Medulla oblongata (tissue), 1 donor: ENCODE measurements around the gene POLD3.
"Not testable (repeated sequence)": the region's sequence is repeated elsewhere in the genome, so short reads cannot be mapped to it uniquely, and the experiment has no call there.

ENCODE experiments used
- DNase-seq: peaks from one replicate; pipeline ENCODE4 v3.0.0-alpha.2; 2015; ENCODE audit errors: extremely low spot score

The POLD3 gene

DNA sequence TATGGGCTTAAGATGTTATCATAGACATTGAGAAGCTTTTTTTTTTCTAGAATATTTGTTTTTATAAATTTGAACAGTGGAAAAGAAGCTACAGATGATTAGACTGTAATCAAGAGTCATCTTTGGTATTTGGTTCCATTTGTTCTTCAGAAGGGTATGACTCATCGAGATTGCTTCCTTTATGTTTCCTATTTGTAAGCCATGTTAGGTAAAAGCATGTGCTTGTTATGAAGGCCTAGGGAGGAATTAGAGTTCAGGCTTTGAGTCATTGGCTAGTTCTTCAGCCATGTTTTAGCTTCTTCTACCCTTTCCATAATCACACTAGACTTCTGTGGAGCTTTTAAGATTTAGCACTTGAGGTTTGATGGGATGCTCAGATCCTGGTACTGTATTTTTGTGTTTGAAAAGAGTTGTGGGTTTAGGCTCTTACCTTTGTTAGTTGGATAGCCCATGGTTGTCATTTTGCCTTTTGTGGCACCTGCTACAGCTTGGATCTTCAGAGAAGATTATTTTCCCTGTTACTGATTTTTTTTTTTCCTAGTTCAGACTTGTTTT lies 44.3 kb downstream of the POLD3 start:
- DNase-seq = no peak

DNA sequence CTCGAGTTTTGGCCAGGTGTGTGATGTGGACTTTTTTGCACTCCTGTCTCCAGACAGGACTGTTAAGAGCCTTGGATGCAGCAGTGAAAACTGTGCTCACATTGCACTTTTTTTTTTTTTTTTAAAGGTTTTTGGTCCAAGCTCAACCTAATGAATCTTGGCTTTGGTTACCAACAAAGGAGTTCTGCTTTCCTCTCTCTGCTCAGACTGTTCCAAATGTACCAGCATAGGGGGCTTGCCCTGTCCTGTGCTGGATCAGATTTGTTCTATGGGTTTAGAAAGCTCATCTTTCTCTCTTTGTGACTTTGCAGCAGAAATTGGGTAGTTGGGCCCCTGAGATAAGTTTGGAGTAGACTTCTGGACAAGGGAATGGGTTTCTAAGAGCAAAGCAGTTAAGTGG lies 45.3 kb downstream of the POLD3 start:
- no peak for DNase-seq

DNA sequence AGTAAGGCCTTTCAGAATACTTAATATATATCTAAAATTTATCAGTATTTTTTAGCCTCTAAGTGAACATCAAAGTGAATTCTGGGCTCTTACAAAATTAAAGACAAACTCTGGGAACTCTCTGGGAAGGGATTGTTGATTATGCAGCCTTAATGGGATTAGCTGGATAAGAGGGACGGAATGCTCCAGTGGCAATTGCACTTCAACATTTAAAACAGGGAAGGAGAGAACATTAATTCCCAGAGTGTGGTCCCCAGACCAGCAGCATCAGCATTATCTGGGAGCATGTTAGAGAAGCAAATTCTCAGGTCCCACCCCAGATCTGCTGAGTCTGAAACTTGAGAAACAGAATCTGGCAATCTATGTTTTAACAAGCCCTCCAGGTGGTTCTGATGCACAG lies 46.5 kb downstream of the POLD3 start:
- DNase-seq = no peak

DNA sequence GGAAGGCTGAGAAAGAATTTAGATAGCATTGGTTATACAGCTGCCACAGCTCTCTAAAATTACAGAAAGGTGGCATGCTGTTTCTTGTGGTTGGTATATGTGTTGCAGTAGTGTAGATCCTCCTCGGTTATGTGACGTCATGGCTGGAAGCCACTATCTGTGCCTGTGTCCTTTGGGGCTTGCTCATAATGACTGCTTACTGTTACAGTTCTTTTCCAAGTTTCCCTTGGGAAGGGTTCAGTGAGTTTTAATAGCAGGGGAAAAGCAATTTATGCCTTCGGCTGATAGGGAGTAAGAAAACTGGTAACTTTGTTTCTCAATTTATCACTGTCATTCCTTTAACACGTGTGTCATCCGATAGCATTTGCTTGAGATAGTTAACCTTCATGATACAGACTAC lies 47.2 kb downstream of the POLD3 start:
- no peak for DNase-seq

DNA sequence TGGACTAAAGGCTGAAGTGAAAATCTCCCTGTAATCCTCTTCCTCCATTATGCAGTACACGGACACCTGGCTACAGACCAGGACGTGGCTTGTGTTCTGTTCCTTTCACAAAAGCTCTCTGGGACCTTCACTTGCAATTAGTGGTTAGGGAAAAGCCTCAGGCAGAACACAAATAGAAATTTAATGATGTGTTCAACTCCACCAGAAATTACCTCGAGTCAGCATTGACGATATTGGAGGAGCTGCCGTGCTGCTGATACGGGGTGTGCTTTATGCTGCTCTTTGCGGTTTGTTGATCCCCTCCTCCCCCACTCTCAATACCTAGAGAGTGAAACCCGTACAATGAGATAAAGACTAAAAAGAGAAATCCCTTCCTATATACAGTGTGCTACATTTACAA lies 48.9 kb downstream of the POLD3 start:
- DNase-seq = no peak

DNA sequence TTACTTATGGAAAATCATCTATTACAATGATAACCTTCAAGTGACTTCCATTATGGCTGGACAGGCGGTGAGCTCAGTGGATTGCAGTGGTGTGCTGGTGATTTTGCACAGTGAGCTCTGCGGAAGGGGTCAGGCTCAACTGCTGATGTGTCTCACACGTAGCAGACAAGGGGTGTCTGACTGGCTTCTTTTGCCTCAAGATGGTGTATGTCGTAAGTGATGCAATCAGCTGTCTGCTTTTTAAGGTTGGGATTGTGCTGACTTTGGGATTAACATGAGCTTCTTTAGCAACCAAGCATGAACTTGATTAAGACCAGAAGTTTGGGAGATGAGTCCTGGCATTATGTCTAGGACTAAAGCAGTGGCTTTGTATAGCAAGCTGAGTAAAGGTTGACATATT lies 49.5 kb downstream of the POLD3 start:
- DNase-seq = no peak

DNA sequence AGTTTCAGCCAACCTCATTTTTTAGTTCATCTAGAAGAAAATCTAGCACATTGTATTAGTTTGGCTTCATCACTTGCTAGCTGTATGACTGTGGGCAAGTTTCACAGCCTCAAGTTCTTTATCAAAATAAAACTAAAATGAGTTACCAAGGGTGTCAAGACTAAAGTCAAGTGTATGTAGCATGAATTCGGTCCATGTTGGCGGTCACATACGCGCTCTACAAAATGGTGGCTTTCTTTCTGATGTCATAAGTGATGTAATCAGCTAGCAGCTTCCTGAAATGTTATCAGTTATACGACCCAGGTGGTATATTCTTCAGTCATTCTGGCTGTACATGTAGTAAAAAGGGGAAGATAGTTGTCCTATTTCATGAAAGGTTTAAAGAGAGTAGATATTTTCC lies 50.5 kb downstream of the POLD3 start:
- DNase-seq = no peak

DNA sequence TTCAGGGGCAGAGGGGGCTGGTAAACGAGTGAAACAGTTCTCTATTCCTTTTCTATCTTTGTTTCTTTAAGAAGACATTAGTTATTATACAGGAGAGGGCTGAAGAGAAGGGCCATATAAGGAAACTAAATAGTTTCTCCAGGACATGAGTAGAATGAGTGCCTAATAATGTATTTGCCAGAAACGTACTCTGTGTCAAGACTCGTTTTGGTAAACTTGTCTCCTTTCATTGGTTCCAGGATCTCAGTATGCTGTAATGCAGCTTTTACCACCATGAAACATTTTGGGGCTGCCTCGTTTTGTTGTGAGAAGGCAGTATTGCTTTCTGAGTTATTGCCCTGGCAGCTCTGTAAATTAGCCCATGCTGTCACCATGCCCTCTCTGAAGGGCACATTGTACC lies 51.7 kb downstream of the POLD3 start:
- DNase-seq = no peak

DNA sequence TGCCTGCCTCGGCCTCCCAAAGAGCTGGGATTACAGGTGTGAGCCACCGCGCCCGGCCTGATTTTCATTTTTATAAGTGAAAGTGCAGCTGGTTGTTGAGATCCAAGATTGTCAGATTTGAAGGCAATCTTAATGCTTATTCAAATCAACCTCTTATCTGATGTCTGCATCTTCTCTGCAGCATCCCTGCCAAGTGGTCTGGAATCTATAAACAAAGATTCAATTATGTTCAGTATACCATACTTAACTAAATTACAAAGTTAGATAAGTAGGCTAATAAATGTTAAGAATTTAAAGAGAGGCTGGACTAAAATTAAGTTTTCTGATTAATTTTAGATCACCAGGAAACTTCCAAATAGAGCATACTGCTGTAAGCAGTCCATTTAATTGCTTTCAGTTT lies 53.8 kb downstream of the POLD3 start:
- no peak for DNase-seq

DNA sequence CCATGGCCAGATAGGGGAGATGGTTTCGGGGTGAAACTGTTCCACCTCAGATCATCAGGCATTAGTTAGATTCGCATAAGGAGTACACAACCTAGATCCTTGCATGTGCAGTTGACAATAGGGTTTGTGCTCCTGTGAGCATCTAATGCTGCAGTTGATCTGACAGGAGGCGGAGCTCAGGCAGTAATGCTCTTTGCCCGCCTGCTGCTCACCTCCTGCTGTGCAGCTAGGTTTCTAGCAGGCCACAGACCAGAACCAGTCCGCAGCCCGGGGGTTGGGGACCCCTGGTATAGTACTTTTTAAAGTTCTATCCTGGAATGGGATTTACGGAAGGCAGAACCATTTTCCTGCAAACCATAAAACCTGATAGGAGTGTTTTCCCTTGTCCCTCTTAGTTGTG lies 54.6 kb downstream of the POLD3 start:
- no peak for DNase-seq

DNA sequence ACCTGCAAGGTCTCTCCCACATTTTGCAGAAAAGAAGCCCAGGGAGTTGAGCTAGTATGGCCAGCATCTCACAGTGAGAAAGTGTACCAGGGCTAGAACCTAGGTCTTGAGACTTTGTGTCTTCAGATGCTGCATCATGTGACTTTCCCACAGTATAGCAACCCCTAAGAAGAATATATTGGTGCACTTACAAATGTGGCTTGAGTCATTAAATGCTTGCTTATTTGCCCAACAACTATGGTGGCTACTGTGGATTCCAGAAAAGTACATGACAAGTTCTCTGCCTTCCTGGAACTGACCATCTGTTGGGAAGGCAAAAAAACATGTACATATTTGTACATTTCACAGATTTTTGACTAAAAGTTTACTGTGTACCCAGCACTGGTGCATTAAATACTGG lies 55.0 kb downstream of the POLD3 start:
- DNase-seq = no peak

DNA sequence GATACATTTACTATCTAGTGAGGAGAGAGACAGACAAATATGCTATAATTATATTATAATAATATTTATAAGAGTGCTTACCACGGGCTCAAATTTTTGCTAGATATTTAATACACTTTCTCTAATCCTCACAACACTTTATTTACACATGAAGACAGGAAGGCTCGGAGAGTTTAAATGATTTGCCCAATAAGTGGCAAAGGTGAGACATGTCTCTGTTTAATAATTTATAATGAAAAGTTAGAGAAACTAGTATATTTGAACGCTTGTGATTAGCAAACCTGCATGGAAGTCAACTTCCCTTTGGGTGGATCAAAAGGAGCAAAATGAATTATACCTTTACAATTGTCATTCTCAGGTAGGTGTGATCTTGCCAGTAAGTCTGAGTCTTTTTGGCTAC lies 55.4 kb downstream of the POLD3 start:
- no peak for DNase-seq

DNA sequence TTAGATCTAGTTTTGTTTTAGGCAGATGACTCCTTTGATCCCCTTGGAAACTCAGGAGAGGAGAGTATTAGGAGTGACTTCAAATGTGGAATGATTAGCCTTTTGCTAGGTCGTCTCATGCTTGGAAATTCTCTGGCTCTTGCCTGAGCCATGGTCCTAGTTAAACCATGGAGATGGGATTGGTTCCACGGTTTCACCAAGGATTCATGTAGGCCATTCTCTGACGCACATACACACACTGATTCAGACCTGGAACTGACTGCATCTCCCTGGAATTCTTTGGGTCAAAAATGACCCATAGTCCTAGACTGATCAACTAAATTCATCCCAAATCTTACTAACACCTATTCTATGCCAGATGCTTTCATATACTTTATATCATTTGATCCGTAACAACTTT lies 56.5 kb downstream of the POLD3 start:
- no peak for DNase-seq

DNA sequence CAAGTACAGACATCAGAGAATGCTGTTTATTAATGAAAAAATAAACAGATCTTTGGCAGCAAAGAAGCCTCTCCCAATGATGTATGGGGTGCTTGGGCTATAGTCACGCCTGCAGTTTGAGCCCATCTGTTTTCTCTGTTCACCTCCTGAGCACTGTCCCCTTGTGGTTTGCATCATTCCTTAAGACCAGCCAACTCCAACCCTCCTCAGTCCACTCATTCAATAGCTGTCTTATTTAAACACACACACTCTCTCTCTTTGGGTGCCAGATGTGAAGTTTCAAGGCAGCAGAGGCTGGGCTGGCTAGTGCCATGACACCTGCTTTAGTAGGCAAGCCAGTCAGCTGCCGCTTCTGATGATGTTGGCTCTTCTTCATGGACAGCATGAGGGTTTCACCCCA lies 58.1 kb downstream of the POLD3 start:
- no peak for DNase-seq

DNA sequence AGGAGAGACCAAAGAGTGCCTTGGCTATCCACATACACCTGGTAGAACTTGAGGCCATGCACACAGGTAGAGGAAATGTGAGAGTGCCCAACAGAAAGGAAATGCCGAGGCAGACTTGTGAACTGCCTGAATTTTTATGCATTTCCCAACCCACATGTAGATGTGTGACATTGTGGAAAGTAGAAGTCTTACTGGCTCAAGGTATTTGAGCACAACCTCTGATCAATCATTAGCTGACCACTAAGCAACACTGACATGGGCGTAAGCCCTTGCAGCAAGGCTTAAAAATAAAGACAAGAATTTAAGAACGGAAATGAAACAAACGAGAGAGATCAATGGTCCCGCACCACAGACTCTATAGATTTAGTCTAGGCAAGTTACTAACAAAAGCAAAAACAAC lies 62.6 kb downstream of the POLD3 start:
- no peak for DNase-seq

DNA sequence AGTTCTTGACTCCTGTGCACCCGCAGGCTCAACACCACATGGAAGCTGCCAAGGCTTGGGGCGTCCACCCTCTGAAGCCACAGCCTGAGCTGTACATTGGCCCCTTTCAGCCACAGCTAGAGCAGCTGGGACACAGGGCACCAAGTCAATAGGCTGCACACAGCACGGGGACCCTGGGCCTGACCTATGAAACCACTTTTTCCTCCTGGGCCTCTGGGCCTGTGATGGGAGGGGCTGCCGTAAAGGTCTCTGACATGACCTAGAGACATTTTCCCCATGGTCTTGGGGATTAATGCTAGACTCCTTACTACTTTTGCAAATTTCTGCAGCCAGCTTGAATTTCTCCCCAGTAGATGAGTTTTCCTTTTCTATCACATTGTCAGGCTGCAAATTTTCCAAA lies 66.7 kb downstream of the POLD3 start:
- DNase-seq = not testable (repeated sequence)

DNA sequence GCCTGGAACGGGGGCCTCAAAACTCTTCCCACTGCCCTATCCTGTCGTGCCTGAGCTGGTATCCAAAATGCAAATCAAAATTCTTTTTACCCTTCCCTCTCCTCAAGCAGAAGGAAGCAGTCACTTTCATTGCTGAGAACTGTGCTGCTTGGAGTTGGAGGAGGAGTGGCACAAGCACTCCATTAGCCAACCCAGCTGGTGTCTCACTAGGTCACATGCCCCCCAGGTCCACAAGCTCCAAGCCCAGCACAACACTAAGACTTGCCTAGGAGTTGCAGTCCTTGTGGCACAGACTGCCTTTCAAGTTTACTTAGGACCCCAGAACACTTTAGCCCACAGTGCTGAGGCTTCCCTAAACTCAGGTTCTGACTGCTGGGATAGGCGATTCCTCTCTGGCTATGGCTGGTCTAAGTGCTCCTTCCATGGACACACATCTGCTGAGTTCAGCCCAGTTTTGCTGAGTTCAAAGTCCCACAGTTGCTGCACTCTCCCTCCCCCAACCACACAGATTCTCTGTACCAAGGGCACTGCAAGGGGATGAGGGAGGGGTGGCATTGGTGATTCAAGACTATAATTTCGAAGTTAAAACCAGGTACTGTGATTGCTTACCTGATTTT lies 70.2 kb downstream of the POLD3 start:
- no peak for DNase-seq

DNA sequence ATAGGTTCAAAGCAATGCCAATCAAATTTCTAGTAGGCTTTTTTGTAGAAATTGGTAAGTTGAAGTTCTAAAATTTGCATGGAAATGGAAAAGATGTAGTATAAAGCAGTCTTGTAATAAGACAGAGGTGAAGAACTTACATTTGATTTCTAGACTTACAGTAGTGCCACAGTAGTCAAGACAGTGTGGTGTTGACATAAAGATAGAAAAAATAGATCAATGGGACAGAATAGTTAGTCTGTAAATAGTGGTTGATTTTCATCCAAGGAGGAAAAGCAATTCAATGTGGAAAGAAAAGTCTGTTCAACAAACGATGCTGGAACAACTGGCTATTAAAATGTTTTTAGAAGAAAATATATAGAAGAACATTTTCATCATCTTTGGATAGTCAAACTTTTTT lies 70.9 kb downstream of the POLD3 start:
- no peak for DNase-seq

DNA sequence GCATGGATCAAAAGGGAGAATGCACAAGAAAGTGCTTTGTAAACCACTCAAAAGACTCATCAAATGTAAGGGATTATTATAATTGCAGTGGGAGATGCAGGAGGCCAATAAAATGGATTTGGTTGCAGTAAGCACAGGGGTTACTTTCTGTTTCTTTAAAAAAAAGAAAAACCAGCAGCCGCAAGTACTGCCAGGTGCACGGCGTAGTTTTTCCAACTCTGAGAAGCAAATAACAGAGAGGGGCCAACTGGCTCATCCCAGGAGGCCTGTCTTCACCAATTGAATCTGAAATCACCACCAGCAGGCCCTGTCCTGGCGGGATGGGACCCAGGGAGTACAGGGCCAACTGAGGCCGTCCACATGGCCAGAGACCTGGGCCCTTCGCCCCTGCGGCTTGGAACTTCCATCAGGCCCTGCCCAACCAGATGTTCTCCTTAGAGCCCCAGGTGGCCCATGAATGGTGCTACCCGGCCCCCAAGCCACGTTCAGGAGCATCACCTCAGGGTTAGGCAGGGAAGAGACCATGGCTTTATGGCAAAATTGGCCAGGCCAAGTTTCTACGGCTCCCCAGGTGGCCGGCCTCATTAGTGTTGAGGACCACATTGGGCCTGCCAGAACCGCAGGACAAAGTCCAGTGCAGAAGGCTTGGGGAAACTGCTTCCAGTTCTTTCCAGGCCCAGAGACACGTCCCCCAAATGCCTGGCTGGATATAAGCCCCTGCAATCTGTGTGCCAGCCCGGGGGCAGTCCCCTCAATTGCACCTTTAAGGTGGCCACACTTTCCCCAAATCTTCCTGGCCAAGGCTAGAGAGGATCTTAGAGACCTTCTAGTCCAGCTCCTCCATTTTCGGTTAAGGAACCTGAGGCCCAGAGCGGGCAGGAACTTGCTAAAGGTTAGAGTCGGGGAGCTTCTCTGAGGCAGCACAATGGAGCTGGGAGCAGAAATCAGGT lies 77.1 kb downstream of the POLD3 start:
- DNase-seq = no peak

DNA sequence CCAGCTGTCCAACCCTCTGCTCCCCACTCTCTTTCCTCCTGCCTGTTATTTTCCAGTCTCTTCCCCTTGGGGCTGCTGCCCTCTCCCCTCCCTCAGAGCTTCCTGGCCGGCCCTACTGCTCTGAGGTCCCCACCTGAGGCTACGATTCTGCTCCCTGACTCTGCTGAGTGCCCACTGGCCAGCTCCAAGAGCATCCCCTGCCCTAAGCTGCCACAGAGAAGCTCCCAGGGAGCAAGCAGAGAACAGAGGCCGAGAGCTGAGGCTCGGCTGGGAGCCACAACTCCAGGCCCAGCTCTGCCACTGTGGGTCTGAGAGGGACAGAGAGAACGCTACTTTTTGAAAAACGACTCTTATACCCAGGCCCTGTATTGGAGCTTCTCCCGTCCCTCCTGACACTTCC lies 77.8 kb downstream of the POLD3 start:
- DNase-seq = no peak

DNA sequence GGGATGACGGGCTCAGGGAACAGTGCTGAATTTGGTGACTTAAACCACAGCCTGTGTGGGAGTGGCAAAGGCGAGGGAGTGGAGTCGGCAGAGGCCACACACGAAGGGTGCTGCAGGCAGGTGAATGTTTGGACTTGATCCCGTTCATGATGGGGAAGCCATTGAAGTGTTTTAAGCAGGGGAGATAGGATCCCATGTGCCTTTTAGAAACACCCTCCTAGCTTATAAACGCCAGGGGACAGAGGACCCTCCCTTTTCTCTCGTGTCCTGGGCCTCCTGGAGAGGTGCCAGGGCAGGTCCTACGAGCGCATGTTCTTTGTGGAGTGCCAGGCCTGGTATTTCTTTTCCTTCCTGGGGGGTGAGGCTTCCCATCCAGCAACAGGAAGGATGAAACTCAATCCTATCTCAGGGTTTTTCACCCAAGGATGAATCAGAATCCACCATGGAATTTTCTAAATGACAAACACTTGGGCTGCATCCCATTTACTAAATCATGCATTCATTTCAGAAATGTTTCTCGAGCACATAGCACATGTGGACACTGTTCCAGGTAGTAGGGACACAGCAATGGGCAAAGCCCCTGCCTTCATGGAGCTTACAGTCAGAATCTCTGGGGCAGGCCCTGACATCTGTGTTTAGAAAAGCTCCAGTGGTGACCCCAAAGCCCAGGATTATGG lies 79.3 kb downstream of the POLD3 start:
- DNase-seq = no peak

DNA sequence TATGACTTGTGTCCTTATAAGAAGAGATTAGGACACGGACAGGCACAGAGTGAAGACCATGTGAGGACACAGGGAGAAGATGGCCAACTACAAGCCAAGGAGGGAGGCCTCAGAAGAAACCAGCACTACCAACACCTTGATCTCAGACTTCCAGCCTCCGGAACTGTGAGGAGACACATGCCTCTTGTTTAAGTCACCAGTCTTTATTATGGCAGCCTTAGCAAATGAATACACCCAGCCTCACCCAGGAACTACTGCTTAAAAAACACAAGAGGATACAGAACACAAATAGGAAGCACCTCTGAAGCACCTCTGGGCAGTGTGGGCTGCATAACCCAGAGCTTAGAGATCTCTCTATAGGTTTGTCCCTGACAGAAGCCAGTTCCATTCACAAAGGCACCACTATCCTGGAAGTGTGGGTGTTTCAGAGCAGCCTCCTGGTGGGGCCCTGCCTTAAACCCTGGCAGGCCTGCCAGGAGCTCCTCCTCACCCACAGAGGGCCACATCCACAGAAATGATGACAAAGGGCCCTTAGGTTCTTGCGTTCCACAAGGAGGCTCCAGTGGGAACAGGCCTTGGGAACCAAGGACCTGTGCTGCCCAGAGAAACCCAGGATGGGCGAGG lies 80.1 kb downstream of the POLD3 start:
- DNase-seq = no peak
